ENCODE data around the gene ATP8A2.

DNA sequence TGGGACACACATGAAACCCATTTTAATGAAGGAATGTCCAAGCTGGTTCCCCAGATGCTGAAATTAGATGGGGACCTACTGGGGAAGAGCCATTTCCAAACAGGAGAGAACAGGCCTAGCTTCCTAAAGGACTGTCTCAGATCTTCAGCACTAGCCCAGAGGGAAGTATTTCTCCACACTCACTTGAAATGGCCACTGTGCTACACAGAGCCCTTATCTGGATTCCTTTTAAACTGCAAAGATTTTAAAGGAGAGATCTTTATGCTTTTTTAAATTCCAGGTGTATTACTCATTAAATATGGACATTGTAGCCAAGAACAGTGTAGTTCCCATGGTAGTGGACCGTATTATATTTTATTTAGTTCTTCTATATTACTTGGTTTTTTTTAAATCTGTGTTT lies 424.7 kb downstream of the ATP8A2 start:
- TF ChIP-seq, protein P1, sequence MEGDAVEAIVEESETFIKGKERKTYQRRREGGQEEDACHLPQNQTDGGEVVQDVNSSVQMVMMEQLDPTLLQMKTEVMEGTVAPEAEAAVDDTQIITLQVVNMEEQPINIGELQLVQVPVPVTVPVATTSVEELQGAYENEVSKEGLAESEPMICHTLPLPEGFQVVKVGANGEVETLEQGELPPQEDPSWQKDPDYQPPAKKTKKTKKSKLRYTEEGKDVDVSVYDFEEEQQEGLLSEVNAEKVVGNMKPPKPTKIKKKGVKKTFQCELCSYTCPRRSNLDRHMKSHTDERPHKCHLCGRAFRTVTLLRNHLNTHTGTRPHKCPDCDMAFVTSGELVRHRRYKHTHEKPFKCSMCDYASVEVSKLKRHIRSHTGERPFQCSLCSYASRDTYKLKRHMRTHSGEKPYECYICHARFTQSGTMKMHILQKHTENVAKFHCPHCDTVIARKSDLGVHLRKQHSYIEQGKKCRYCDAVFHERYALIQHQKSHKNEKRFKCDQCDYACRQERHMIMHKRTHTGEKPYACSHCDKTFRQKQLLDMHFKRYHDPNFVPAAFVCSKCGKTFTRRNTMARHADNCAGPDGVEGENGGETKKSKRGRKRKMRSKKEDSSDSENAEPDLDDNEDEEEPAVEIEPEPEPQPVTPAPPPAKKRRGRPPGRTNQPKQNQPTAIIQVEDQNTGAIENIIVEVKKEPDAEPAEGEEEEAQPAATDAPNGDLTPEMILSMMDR (IDR thresholded peaks at IDR 0.05 in 4 of 5, conservative IDR thresholded peaks at IDR 0.05 in 1 of 5) = no peak
- TF ChIP-seq POLR2A (IDR thresholded peaks at IDR 0.05) = no peak
